Measurements from ENCODE around the gene FAM78B. TPM values are rescaled to one million over a fixed set of nuclear protein-coding genes. Genes with fewer than 3 reads are reported as not detected.

FAM78B gene
- total RNA-seq, 2 donors from 2014 or later, result 2.9 to 14.5 TPM

DNA sequence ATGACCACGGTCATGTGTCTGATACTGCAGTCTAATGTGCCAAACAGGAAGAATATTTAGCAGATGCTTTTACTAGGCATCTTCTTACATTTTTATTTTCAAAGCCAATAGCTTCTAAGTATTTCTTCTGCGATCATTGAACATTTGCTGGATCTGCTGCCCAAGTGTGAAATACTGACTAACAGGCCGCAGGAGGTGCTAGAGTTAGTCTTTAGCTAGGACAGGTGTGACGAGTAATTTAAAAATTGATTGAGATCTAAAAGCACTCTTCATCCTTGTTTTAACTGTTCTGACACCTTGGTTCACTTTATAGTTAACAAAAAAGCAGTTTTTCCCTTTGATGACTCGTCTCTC, 748 bp upstream of the FAM78B start:
- ATAC-seq, result peak; percentile 0
- Histone ChIP-seq H3K27ac (peak overlapping the region in 3 of 4 donors; percentile 47 to 70 (median 59)), H3K9me3 (no peaks in the 10 kb centered on the region), H3K36me3 (replicated peaks in 1 of 2; ENCODE audit: insufficient read depth in 1 of 2, low read depth in 2 of 2) (no peaks in the 10 kb centered on the region), H3K4me3 (peak overlapping the region in 1 of 2 donors; percentile 22), H3K27me3 (no peaks in the 10 kb centered on the region), H3K4me1 (peaks cover 24% of the 10 kb centered on the region)
- TF ChIP-seq POLR2A (IDR thresholded peaks at IDR 0.05), result no peak
- TF ChIP-seq, protein P1, sequence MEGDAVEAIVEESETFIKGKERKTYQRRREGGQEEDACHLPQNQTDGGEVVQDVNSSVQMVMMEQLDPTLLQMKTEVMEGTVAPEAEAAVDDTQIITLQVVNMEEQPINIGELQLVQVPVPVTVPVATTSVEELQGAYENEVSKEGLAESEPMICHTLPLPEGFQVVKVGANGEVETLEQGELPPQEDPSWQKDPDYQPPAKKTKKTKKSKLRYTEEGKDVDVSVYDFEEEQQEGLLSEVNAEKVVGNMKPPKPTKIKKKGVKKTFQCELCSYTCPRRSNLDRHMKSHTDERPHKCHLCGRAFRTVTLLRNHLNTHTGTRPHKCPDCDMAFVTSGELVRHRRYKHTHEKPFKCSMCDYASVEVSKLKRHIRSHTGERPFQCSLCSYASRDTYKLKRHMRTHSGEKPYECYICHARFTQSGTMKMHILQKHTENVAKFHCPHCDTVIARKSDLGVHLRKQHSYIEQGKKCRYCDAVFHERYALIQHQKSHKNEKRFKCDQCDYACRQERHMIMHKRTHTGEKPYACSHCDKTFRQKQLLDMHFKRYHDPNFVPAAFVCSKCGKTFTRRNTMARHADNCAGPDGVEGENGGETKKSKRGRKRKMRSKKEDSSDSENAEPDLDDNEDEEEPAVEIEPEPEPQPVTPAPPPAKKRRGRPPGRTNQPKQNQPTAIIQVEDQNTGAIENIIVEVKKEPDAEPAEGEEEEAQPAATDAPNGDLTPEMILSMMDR (IDR thresholded peaks at IDR 0.05), result peak in 2 of 7 experiments; percentile 4 to 21
- intact Hi-C loops (cut with DNase I), result no loop called here
- DNase-seq, result peak in 1 of 4 donors; percentile 17
- WGBS, 2 donors, result 18 to 28% methylated on average over 5 of the region's 5 CpGs

DNA sequence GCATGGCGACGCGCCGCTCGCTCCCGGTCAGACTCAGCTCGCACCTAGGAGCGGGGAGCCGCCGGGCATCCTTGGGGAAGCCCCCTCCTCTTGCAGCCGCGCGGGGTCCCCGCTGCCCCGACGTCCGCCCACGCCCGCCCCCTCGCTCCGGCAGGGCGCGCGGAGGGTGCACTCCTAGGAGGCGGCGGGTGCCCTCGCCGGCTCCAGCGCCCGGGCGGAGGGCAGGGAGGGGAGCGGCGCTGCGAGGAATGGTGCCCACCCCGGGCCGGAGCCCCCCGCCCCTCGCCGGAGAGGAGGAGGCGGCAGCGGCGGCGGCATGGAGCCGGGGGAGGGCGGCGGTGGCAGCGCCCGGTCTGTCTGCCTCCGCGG, 488 bp downstream of the FAM78B start:
- Histone ChIP-seq H3K4me1 (peaks cover 24% of the 10 kb centered on the region), H3K9me3 (no peaks in the 10 kb centered on the region), H3K27me3 (no peaks in the 10 kb centered on the region), H3K4me3 (peak overlapping the region in 1 of 2 donors; percentile 30), H3K27ac (peak overlapping the region in 2 of 4 donors; percentile 47 to 70), H3K36me3 (replicated peaks in 1 of 2; ENCODE audit: insufficient read depth in 1 of 2, low read depth in 2 of 2) (no peaks in the 10 kb centered on the region)
- DNase-seq, result no peak
- intact Hi-C loops (cut with DNase I), result no loop called here
- ATAC-seq, result no peak
- TF ChIP-seq, protein P1 (IDR thresholded peaks at IDR 0.05), result no peak
- TF ChIP-seq POLR2A (IDR thresholded peaks at IDR 0.05), result no peak
- 1% methylated on average over 32 of the region's 50 CpGs; no CpG with 5 or more reads in 1 of the 2 donors for WGBS, 2 donors

DNA sequence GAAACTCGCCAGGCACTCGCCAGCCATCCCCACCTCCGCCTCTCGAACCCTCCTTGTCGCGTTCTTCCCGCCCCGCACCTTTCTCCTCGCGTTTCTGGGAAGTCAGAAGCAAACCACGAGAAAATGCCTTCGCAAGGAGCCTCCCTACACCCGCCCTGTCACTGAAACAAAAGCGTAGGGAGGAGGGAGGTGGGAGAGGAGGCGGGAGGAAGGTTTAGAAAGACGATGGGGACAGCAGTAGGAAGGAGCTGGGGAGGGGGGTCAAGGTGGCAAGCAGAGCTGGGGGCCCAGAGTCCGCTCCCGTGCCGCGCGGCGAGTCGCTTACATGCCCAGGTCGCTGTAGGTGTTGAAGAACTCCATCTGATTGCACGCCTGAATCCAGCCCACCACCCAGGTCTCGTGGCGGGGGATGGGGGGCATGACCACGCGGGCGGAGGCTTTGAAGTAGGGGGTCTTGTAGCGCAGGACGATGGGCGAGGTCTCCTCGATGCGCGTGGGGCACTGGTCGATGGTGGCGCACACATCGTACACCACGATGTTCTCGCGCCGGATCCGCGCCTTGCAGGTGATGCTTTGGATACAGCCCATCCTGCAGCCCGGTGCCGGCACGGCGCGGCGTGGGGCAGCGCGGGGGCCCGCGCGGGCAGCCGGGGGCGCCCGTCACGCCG, 1.0 kb downstream of the FAM78B start:
- DNase-seq (peak; percentile 15 to 27 (median 25)), ATAC-seq (no peak)
- Histone ChIP-seq H3K27me3 (no peaks in the 10 kb centered on the region), H3K4me3 (peak overlapping the region in 1 of 2 donors; percentile 30), H3K27ac (no peak overlapping the region), H3K36me3 (replicated peaks in 1 of 2; ENCODE audit: insufficient read depth in 1 of 2, low read depth in 2 of 2) (no peaks in the 10 kb centered on the region), H3K9me3 (no peaks in the 10 kb centered on the region), H3K4me1 (peaks cover 24% of the 10 kb centered on the region)
- 1 to 2% methylated on average over 31 to 55 of the region's 61 CpGs for WGBS, 2 donors
- intact Hi-C loops (cut with DNase I), result no loop called here
- TF ChIP-seq, protein P1 (IDR thresholded peaks at IDR 0.05), result no peak

DNA sequence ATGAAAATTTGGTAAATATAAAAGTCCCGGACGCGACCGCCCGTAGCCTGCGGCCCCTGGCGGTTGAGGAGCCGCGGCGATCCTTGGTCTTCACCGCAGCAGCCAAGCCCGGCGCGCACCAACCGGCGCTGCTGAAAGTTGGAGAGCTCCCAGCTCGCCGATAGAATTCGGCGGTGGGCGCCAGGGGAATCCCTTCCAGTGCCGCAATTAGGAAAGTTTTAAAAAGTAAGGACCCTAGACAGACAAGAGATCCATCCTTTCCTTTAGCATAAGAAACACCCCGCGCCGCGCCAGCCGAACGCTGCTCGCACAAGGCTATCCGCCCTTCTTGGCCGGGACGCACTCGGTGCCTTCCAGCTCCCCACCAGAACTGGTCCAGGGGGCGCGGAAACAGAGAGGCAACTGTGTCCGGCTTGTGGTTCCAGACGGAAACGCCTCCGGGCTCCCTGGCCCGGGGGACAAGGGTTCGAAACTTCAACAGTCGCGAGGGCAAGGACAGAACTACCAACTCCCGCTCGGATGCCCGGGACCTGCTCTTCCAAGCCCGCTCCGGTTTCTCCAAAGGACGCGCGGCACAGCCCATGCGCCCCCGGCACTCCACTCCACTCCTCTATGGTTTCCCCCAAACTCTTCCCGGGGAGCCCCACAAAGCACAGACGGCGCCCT, 1.7 kb downstream of the FAM78B start:
- no peak for TF ChIP-seq POLR2A (IDR thresholded peaks at IDR 0.05)
- TF ChIP-seq, protein P1 (IDR thresholded peaks at IDR 0.05), result peak; percentile 41 to 58 (median 43)
- no peaks in the 10 kb centered on the region for H3K36me3 ChIP-seq (replicated peaks in 1 of 2; ENCODE audit: insufficient read depth in 1 of 2, low read depth in 2 of 2)
- intact Hi-C loops (cut with DNase I), result no loop called here
- no peaks in the 10 kb centered on the region for H3K27me3 ChIP-seq
- H3K4me1 ChIP-seq, result peaks cover 24% of the 10 kb centered on the region
- H3K9me3 ChIP-seq, result no peaks in the 10 kb centered on the region
- no peak overlapping the region for H3K27ac ChIP-seq
- 0% methylated on average over 30 to 56 of the region's 56 CpGs for WGBS, 2 donors
- DNase-seq (peak; percentile 45 to 70 (median 50)), ATAC-seq (no peak)
- peak overlapping the region in 1 of 2 donors; percentile 4 for H3K4me3 ChIP-seq
